ENCODE results near the gene KLRK1.
"Not testable (repeated sequence)": the region's sequence is repeated elsewhere in the genome, so short reads cannot be mapped to it uniquely, and the experiment has no call there.

KLRK1 gene

GRCh38 chr12:10361622-10362021 lies 28.2 kb downstream of the KLRK1 start:
- no peak for DNase-seq

DNA sequence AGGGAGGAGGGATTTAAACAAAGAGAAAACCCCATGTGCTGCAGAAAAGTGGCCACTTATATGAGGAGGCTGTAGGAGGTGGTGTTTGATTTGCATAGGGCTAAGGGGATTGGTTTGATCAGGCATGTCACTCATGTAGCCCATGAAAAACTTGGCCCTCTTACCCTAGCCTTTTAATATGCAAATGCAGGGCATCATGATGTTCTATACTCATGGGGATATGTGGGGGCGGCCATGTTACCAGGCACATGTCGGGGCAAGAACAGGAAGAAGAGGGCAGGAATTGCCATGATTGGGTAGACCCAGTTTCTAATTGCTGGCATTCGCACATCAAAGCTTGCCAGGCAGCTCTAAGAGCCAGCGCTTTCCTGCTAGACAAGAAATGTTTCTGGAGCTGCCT lies 28.8 kb downstream of the KLRK1 start:
- DNase-seq = no peak

DNA sequence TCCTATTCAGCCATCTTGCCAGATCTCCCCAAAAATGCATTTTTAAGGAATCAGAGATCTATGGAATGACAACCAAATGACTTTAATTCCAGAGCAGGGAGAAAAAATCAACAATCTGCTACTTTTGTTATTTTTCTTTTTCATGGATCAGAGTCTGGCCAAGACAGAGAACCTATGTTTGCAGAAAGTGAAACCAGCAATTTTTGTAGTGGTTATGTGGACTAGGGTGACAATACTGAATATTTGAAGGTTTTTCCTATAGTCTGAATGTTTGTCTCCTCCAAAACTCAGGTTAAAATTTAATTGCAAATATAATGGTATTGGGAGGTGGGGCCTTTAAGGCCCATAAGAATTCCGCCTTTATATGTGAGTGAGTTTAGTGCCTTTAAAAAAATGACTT lies 30.9 kb downstream of the KLRK1 start:
- no peak for DNase-seq

DNA sequence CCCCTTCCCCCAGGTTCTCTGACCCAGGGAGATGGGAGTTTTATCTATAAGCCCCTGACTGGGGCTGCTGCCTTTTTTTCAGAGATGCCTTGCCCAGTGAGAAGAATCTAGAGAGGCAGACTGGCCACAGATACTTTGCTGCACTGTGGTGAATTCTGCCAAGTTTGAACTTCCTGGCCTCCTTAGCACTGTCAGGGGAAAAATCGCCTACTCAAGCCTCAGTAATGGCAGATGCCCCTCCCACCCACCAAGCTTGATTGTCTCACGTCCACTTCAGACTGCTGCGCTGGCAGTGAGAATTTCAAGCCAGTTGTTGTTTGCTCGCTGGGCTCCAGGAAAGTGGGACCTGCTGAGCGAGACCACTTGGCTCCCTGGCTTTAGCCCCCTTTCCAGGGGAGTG lies 31.7 kb downstream of the KLRK1 start:
- DNase-seq = no peak

DNA sequence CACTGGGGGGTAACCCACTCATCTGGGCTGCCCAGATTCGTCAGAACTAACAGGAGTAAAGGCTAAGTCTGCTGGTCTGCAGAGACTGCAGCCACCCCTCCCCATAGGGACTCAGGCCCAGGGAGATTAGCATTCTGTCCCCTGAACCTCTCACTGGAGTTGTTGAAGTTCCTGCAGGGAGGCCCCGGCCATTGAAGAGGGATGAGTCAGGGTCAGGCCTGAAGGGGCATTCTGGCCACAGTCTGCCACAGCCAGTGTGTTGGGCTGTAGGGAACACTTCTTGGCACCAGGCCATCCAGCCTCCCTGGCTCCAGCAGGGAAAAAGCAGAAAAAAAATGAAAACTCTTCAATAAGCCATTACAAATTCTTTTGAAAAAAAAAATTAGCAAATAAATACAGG lies 35.3 kb downstream of the KLRK1 start:
- DNase-seq = no peak

DNA sequence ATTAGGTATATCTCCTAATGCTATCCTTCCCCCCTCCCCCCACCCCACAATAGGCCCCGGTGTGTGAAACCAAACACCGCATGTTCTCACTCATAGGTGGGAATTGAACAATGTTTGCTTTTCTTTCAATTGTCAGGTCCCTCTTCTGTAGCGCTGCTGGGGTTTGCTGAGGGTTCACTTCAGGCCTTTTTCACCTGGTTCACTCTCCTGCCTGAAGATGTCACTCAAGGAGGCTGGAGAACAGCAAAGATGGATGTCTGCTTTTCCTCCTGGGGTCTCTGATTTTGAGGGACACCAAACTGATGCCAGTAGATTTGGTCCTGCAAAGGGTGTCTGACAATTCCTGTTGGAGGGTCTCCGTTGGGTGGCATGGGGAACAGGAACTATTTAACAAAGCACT lies 35.8 kb downstream of the KLRK1 start:
- DNase-seq = no peak

- not testable (repeated sequence) for DNase-seq
Observed at GRCh38 chr12:10351457-10351856, 38.4 kb downstream of the KLRK1 start.

DNA sequence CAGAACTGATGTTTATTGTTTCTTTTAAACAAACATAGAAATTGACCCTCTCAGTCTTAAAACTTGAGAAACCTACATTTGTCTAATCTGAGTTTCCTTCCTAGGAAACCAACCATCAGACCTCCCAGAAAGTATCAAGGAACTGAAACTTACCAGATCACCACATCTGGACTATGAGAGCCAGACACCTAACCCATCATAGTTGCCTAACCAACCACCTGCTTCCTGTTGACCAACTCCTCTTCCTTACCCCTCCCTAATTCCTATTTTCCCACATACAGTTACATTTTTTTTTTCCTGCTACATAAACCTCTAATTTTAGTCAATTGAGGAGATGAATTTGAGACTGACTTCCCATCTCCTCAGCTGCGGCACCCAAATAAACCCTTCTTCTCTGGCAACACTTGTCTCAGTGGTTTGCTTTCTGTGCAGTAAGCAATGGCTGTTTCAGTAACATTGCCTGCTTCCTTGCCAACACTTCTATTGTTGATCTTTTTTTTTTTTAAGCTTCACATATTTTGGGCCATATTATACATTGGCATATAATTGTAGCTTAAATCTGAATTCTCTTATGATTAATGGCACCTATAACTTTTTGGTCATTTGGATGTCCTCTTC lies 47.8 kb downstream of the KLRK1 start:
- DNase-seq = no peak

- not testable (repeated sequence) for DNase-seq
Observed at GRCh38 chr12:10340946-10341345, 48.9 kb downstream of the KLRK1 start.

GRCh38 chr12:10339053-10339840 lies 50.6 kb downstream of the KLRK1 start:
- DNase-seq = no peak

GRCh38 chr12:10338470-10338869 lies 51.4 kb downstream of the KLRK1 start:
- DNase-seq = not testable (repeated sequence)

- DNase-seq = not testable (repeated sequence)
Observed at GRCh38 chr12:10336196-10336595, 53.6 kb downstream of the KLRK1 start.

GRCh38 chr12:10331642-10332239 lies 58.1 kb downstream of the KLRK1 start:
- no peak for DNase-seq

- not testable (repeated sequence) for DNase-seq
Observed at GRCh38 chr12:10328691-10329090, 61.1 kb downstream of the KLRK1 start.

Data from KG1 (cell line).